Measurements from ENCODE around the gene ZSWIM6.

The ZSWIM6 gene

DNA sequence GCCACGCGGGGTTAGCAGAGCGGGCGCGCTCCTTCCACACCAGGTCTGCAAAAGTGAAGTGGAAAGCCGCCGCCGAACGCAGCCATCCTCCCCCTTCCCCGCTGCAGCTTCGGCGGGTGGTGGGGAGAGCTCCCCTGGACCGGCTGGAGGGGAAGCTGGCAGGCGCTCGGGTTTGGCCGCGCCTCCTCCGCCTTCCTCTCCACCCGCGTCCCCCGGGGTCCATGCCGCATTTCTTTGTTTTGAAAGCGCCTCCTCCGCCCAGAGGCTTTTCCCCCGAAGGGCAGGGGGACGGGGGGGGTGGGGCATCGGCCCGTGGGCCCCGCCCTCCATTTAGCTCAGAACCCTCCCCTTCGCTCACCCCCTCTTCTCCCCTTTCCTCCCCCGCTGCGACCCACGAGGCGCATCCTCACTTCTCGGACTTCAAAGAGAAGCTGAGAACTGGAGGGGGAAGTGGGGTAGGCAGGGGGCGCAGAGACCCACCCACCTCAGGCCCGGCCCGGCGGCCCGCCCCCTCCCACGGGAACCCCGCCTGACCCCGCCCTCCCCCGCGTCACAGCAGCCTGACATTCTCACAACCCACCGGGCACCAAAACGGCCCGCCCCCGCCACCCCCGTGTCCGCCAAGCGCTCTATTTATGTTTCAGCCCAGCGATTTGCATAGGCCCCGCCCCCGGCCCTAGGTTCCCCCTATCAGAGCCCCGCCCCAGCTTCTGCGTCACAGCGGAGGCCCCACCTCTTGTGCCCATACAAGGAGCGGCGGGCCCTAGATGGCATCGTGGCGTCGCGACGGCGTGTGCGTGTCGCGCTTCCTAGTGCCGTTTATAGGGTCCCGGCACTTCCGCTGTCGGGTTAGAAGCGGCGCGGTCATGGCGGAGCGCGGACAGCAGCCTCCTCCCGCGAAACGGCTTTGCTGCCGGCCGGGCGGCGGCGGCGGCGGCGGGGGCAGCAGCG, at the start of gene ZSWIM6:
Gene ZSWIM6, plus strand, starts transcription at position 852 of the 951 bp plus-strand sequence. Its CDS starts 15 bp downstream, at position 867.
- peak; percentile 100 for DNase-seq

DNA sequence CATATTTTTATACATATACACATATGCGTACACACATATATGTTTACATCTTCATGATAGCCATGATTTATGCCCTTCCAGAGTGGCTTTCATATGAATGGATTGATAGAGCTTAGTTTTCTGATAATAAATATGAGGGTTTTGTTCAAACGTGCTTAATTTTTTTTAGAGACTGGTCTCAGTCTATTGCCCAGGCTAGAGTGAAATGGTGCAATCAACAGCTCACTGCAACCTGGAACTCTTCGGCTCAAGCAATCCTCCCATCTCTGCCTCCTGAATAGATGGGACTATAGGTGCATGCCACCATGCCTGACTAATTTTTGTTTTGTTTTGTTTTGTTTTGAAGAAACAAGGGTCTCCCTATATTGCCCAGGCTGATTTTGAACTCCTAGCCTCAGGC, 48.6 kb upstream of the ZSWIM6 start:
- no peak for DNase-seq

DNA sequence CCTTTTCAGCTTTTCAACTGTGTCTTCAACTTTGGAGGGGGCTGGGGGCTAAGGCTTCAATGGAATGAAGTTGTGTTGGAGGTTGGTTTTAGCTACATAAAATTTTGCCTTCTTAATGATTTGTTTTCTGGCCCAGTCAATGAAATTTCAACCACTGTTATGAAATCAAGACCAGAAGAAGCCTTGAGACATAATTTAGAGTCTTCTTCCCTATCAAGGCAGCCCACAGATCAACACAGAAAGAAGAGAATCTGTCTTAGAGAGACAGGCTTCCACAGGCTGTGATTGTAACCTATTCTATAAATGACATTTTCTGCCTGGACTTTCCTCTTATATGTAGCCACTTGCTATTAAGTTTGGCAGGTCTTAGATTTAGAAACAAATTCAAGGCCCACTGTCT, 46.5 kb upstream of the ZSWIM6 start:
- no peak for DNase-seq

DNA sequence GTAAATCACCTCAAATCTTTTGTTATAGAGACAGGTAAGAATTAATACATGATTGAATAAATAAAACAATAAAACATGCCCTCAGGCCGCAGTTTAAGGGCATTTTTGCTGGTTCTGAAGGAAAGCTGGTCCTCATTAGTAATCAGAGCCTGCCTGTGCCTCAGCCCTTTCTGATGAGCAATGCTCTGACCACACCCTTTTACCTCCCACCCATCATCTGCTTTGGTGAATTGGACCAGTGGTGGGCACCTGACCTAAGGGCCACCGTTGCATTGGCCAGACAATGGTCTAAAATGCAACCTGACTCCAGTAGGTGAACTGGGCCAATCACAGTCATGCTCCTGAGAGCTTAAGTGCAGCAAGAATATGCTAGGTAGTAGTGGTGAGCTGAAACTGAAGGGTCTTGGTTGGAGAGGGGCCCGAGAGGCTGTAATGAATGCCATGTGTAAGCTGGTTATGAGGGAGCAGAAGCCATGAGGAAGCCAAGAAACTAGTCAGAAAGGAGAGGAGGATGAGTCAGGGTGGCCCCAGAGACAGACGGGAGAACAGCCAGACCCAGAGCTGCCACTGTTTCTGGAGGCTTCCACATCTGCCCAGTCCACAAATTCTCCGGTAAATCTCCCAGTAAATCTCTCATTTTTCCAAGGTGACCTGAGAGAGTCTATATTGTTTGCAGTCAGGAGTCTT, 45.5 kb upstream of the ZSWIM6 start:
- no peak for DNase-seq

DNA sequence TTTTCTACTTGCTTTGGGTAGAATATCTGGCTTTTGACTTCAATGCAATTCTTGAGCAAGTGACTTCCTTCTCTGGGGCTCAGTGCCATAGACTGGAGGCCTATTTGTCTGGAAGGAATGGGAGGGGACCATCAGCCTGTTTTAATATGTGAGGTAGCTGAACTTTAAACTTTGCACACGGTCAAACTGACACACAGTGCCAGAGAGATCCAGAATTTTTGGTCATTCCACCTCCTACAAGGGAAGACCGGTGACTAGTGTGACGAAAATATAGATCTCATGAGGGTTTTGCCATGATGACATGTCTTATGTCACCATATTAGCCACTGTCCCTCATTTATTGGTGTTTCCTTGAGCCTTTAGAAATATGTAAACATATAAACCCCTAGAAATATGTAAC, 44.6 kb upstream of the ZSWIM6 start:
- DNase-seq, result no peak

DNA sequence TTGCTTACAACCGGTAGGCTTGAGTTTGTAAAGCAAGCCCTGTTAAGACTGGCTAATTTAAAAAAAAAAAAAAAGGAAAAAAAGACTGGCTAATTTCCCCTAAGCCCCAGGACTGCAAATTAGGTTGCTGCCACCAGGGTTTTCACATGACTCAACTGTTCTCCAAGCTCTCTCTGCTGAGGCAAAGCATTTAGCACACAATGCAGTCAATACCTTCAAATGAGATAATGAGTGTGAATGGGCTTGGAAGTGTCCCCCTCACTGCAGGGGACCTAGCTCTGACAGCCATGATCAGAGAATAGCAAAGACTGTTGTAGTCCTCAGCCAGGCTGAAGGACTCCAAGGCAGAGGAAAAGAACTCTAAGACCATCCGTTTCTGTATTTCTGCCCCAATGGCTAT, 42.8 kb upstream of the ZSWIM6 start:
- no peak for DNase-seq

DNA sequence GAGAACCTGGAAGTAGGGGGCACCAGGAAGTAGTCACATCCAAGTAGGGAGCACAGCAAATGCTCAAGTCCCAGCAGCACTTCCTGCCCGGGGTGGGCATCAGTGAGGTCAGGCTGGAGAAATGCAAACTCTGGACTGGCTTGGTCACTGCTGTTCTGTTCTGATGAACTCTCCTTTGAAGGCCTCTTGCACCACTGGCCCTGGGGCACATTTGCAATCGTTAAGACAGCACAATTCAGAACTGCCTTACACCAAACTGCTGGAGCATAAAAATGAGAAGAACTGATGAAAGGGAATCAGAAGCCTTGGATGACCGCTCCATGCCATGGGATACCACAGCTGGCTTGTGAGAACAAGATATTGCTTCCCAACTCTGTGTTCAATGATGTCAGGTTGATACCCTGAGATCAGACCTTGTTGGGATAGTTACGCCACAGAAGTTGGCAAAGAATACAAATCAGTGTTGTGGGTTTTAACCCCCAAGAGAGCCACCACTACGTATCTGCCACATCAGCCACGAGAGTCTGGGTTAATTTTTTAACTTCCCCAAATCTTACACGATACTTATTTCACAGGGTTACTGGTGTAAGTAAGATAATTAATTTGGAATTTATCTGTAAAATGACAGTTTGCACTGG, 42.3 kb upstream of the ZSWIM6 start:
- peak; percentile 76 for DNase-seq

DNA sequence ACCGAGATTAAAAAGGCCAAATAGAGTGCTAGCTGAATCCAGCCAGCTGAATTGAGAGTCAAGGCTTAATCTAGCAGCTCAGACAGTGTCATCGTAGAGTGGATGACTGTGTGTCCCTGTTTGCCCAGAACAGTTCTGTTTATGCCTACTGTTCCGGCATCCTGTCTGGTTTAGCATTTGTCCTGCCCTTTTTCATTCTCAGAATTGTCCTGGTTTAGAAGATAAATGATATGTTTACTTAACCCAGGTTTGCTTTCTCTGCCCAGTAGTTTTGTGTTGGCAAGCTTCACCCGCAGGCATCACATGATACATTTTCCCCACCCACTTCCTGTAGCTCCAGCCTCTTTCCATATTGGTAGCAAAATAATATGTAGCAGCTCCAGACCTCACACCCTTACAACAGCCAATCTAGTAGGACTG, 41.3 kb upstream of the ZSWIM6 start:
- no peak for DNase-seq

DNA sequence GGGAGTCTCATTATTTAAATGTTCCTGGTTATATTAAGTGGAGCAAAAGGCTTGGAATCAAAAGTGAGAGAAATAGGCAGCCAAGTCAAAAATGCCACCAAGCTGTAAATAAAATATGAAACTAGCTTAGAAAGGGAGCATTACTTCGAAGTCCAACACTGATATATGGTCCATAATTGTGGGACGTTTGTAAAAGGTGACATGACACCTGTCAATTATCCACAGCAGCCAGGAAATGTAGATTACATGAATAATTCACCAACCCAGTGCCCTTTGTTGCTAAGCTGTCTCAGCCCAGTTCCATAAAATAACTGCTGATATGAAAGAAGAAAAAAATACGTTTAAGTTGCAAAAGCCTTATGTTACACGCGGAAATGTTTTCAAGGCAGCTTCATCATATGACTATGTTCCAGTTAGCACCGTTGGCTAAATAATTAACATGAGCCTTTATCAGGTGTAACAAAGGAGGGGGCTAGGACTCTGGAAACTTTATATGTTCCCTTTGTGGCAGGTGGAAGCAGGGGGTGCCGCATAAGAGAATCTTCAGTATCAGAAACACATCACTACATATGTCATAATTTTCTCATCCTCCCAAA, 39.9 kb upstream of the ZSWIM6 start:
- no peak for DNase-seq

DNA sequence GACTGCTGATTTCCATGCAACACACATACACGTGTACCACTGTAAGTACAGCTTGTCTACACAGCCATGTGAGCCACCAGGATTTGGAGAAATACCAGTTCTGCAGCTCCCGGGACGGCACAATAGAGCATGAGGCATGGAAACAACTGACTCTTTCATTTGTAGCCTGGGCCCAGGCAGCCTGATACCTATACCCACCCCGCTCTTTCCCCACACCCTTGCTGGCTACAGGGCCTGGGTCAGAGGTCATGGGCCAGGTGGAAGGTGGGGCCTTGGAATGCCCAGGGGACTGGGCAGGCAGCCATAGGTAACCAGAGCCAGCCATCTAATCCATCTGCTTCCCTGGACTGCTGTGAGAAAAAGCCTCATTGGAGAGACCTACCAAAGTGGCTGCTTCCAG, 39.0 kb upstream of the ZSWIM6 start:
- DNase-seq, result peak; percentile 84

DNA sequence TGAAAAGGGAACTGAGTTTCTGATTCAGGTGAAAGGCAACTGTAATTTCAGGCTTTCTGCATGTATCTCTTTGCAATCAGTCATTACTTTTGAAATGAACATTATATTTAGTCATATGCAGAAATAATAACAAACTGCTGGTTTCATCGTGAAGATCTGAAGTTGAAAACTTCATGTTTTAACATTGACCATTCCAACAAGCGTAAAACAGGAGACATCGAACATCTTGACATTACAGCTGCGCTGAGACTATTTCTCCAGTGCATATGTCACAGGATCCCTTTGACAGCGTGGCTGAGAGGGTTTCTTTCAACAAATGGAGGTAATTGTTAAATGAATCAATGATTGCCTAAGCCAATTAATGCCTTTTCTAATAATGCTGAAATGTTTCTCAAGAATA, 38.2 kb upstream of the ZSWIM6 start:
- DNase-seq, result no peak

DNA sequence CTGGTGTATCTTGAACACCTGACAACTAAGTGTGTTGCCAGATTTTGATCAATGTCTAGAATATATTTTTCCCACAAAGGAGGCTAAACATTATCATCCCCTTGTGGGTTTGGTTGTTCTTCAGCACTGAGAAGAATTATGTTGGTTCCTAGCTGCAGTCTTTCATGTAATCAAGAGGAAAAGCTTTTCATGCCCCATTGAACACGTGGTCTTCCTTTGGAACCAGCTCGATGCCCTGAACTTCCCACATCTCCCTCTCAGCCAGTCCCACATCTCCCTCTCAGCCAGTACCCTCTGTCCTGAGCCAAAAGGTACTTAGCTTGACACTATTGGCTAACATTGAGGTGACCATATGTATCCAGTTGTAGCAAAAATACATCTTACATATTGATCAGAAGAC, 36.7 kb upstream of the ZSWIM6 start:
- no peak for DNase-seq

DNA sequence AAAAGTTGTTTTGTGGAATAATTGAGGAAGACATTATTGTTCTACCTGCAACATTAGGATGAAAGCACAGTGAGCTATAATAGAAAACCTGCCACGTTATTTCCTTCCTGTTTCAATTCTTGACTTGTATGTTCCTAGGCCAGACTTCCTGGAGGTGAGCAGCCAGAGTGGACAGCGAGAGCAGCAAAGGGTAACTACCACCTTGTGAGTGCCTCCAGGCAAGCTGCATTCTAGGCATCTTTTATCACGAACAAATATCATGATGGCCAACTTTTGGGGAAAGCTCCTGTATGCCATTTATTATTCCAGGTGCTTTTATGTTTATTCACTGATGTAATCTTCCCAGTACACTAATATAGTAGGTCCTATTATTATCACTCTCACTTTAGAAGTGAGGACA, 34.0 kb upstream of the ZSWIM6 start:
- no peak for DNase-seq

DNA sequence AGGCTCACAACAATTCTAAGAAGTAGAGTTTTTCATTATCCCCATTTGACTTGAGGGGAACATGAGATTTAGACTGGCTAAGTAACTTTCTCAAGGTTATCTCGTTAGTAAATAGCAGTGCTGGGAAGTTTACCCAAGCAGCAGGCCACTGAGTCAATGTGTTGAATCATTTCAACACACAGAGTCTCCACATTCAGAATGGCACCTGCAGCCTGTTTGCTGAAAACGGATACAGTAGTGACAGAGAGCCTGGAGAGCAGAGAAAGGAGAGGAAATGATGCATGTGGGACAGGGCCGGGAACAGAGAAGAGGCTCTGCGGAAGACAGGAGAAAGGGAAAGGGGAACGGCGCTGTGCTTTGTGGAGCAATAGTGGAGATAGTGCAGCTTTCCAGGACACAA, 33.5 kb upstream of the ZSWIM6 start:
- no peak for DNase-seq

DNA sequence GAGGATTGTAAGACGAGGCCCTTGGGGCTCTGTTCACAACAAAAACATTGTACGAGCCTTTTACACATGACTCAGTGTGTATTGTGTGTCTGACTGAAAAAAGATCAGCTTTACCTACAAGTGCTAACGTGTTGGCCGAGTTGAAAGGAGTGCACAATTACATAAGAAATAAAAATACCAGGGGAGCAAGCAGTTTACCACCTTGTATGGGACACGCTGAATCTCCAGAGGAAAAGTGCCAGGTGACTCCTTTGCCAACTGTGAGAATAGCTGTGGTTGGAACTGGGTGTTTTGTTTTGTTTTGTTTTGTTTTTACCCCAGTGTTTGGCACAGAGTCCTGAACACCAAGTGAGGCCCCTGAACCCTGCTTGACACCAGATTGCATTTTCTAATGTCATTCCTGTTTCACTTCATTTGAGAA, 32.8 kb upstream of the ZSWIM6 start:
- DNase-seq, result no peak

DNA sequence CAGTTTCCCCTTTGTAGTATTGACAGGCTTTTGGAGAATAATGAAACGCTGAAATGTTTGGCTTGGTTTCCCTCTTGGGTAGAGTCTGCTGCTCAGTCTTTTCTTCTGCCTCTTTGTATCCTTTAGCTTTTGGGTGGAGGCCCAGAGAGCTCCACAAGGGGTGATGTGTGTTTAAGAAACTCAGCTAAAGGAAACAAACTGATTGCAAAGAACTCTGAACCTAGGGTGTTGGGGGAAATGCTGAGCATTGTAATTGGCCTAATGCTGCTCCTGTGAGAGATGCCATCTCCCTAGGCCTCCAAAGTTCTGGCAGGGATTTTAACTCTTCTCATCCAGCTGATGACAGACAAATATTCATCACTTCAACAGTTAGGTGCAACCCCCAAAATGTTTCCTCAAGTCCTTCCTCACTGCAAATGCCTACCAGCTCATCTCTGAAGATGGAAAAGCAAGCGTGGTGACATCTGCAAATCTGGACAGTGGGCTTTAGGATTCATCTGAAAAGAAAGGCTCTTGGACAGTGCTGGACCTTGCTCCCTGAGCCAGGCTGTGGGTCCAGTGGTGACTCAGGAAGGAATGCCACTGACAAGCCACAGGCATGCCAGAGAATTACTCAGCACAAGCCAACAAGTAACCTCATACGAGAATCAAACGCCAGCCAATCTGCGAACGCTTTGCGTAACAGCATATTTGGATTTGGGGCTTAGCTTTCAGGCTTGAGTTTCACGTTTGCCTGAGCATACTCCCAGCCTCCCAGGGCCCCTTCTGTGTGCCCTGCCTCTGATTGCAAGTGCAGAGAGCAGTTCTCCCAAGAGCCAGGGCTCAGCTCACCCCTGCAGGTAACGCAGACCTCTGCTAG, 30.5 kb upstream of the ZSWIM6 start:
- DNase-seq, result peak; percentile 98

DNA sequence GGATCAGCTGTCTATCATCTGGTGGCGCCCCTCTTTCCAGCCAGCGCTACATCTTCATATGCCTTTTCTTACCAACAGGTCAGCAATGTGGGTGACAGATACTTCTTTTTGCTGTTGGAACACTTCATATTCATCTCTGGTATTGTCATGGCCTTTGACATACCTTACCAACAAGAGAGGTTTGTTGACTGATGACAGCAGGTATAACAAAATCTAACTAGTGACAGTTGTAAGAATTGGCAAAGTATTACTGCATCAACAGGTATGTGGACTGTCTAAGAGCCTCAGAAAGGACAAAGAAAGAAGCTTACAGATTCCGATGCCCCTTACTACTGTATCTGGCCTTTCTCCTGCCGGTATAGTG, 29.9 kb upstream of the ZSWIM6 start:
- no peak for DNase-seq

DNA sequence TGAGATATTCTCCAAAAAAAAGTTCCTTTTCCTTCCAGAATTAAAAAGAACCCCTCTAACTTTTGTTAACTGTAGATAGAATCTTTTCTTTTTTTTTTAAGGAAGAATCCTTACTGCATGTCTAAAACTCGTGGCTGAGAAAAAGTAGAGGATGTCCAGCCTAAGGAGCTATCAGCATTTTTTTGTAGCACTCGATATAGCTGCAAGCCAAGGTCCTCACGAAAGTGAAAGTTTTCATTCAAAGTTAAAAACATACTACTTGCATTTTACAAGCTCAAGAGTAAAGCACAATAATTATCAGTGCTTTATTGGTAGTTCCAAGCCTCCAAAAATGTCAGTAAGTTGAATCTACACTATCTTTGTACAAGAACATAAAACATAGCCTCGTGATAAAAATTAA, 28.7 kb upstream of the ZSWIM6 start:
- no peak for DNase-seq

DNA sequence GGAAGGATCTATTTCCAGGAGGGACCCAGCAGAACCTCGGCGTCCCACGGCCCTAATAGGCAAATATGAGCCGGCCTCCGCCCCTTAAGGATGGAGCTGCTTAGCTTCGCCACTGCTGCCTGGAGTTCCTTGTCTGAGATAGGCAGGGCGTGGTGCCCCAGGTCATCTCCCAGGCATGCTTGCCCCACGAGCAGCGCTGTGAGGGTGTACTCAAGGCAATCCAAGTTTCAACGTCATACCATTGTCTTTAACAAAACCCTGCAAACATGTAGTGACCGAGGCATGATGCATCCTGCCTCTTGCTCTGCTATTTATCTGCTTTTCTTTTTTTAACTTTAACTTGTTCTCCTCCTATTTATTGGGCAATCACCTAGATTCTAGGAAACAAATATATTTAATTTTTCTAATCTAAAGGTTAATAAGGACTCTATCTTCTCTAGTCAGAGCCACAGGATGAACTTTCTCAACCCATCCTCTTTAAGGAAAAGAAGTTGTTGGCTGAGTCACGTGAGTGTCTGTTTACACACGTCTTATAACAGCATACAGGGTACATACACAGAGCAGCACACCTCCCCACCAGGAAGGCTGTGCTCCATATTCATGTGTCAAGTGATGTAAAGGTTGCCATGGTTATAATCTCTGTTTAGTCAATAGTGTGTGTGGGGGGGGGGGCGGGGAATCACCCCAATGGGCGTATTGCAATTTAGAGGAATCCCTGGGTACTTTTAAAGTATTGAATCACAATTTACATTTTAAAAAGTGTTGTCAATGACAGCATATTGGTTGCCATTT, 27.3 kb upstream of the ZSWIM6 start:
- DNase-seq, result peak; percentile 84

DNA sequence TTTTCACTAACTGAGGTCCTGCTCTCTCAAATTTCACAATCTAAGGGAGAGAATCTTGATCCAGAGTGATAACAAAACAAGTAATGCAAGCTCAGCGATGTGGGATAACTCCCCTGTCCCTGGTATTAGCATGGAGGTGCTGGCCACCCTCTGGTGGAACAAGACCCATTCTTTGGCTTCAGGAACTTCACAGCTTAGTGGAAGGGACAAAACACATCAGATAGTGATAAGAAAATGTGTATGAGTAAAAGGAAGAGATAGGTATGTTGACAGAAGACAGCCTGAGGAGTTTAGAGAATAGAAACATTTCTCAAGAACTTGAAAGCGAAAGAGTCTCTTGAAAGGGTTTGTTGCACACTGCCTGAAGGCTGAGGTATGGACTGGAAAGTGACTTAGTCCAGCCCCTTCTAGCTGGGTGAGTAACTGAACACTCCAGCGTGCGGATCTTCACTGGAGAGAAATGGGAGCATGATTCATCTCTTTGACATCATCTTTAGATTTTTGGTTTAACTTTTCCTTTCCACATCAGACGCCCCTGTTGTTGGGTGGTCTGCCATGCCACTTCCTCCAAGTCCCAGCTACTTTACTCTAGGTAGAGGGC, 25.4 kb upstream of the ZSWIM6 start:
- DNase-seq, result peak; percentile 82

DNA sequence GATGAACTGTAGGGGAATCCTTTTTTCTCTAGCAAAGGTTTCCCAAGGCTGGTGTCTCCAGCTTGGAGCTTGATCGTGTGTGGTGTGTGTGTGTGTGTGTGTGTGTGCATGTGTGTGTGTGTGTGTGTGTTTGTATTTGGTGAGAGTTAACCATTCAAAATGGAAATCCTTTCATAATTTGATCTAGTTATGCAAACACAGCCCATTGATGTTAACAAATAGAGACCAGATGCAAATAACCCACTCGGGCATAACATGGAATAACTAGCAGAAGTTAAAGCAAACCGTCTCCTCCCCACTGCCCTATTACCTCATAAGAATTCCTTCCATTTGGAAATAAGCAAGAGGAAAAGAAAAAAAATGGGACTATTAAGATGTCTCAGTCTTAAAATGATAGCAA, 24.9 kb upstream of the ZSWIM6 start:
- no peak for DNase-seq

Data from islet precursor cell (in vitro differentiated cells).